Activated CD4-positive, alpha-beta T cell treated with anti-CD3 and anti-CD28 coated beads for 36 hours (primary cell): ENCODE results near the gene ABCC4. TPM values are rescaled to one million over a fixed set of nuclear protein-coding genes. Genes with fewer than 3 reads are reported as not detected.

Experiments
- ATAC-seq: fragments of 200-7000 bp; cut with Tn5 transposase; one replicate; pipeline ENCODE4 v1.10.0; 2021; ENCODE audit warnings: mild to moderate bottlenecking, moderate library complexity
- CTCF ChIA-PET: fragments of 350-600 bp; sonication (Branson Sonifier 250); formaldehyde crosslinking; loops from one replicate; lab custom pipeline; 2021; ENCODE audit warnings: antibody characterized with exemption; lab: Charles Lee
- POLR2A ChIA-PET: fragments of 350-600 bp; sonication (Branson Sonifier 250); formaldehyde crosslinking; loops from one replicate; lab custom pipeline; 2021; ENCODE audit warnings: antibody characterized with exemption, inconsistent platforms; lab: Charles Lee
- DNase-seq: peaks from one replicate; pipeline ENCODE4 v3.0.0-alpha.2; 2020
- H3K27ac Mint-ChIP-seq: one replicate; pipeline ENCODE4 v1.8.0; 2021; ENCODE audit warnings: mixed read lengths
- H3K27me3 Mint-ChIP-seq: one replicate; pipeline ENCODE4 v1.8.0; 2021; ENCODE audit warnings: mixed read lengths
- H3K36me3 Mint-ChIP-seq: one replicate; pipeline ENCODE4 v1.8.0; 2021; ENCODE audit warnings: low read depth, mixed read lengths
- H3K4me1 Mint-ChIP-seq: one replicate; pipeline ENCODE4 v1.8.0; 2021; ENCODE audit warnings: mixed read lengths
- H3K4me3 Mint-ChIP-seq: one replicate; pipeline ENCODE4 v1.8.0; 2021; ENCODE audit warnings: mild to moderate bottlenecking, moderate library complexity, mixed read lengths
- H3K9me3 Mint-ChIP-seq: one replicate; pipeline ENCODE4 v1.8.0; 2021; ENCODE audit warnings: low read depth, mixed read lengths
- intact Hi-C, 2 experiments: fragments of 100-400 bp; cut with DNase I in 1 of 2; cut with micrococcal nuclease in 1 of 2; formaldehyde crosslinking; loops; one replicate each; pipeline versions ENCODE4 v1.14.2 to v1.15.1; 2022 to 2024; cut with DNase I, micrococcal nuclease
- total RNA-seq, 2 experiments: library from RNA; stranded (reverse); gene quantifications; one replicate each; pipeline ENCODE4 v1.2.3, GENCODE V29; 2021

The ABCC4 gene
- total RNA-seq, 2 experiments from 2014 or later: 9.0 to 9.5 TPM

DNA sequence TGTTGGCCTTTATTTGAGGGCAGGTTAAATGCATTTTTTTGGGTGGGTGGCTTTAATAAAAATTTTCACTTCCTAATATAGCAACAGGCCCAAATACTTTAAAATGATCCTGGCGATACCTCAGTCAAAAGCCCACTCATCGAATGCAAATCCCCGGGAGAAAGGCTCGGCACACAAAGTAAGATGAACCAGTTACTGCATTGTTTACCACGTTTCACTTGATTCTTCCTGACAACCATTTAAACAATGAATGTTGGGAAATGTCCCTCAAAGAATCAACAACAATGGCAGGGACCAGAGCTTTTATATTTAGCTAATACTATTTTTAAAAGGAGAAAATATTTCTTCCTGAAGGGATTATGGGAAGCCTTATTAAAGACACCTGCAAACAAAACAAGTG lies 187.7 kb downstream of the ABCC4 start:
- POLR2A ChIA-PET: no interaction called here
- intact Hi-C loops: no loop called here
- H3K4me3 Mint-ChIP-seq: no peak overlapping the region
- no peaks in the 10 kb centered on the region for H3K27me3 Mint-ChIP-seq
- H3K4me1 Mint-ChIP-seq: peaks cover 3% of the 10 kb centered on the region
- no peak overlapping the region for H3K27ac Mint-ChIP-seq
- ATAC-seq (no peak), DNase-seq (no peak)
- H3K36me3 Mint-ChIP-seq: peaks cover 23% of the 10 kb centered on the region
- CTCF ChIA-PET: no interaction called here
- no peaks in the 10 kb centered on the region for H3K9me3 Mint-ChIP-seq

DNA sequence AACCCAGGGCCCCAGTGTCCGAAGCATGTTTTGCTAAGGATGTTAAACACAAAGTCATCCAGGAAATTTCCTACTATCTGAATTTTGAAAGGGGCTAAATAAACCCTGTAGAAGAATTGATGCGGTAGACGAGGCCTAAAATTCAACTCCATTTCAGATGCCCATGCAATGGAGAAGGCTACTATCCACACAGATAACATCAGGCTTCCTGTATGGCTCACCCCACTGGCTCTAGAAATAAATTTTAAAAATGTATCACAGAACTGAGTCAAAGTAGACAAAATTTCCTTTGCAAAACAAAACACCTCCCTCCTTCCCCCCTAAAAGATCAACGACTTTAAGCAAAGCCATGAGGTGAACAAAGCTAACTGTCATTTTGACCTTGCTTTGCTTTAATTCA lies 188.4 kb downstream of the ABCC4 start:
- no peak overlapping the region for H3K27ac Mint-ChIP-seq
- H3K27me3 Mint-ChIP-seq: no peaks in the 10 kb centered on the region
- no peak overlapping the region for H3K4me3 Mint-ChIP-seq
- no peaks in the 10 kb centered on the region for H3K9me3 Mint-ChIP-seq
- ATAC-seq (no peak), DNase-seq (no peak)
- ChIA-PET CTCF (no interaction called here), POLR2A (no interaction called here)
- H3K36me3 Mint-ChIP-seq: peaks cover 23% of the 10 kb centered on the region
- H3K4me1 Mint-ChIP-seq: peaks cover 3% of the 10 kb centered on the region
- intact Hi-C loops: no loop called here

DNA sequence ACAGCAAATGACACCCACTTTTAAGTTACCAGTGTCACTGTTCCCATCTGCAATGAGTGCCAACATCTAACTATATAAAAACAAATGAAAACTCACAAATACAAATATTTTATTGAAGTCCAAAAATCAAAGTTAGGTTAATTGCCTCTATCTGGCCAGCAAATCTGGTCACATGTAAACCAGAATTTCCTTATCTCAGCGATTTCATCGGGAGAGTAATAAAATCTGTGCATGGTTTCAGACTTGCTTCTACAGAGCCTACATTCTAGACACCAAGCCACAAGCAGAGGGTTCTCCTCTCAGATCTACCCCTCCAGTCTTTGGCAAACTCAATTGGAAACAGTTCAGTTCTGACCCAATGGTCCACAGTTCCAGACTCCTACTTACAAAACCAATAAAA lies 189.6 kb downstream of the ABCC4 start:
- ChIA-PET CTCF (no interaction called here), POLR2A (no interaction called here)
- no peak for ATAC-seq
- Mint-ChIP-seq H3K27ac (no peak overlapping the region), H3K9me3 (no peaks in the 10 kb centered on the region), H3K4me1 (no peaks in the 10 kb centered on the region), H3K4me3 (no peak overlapping the region), H3K36me3 (peaks cover 29% of the 10 kb centered on the region), H3K27me3 (no peaks in the 10 kb centered on the region)
- DNase-seq: no peak
- intact Hi-C loops: no loop called here

DNA sequence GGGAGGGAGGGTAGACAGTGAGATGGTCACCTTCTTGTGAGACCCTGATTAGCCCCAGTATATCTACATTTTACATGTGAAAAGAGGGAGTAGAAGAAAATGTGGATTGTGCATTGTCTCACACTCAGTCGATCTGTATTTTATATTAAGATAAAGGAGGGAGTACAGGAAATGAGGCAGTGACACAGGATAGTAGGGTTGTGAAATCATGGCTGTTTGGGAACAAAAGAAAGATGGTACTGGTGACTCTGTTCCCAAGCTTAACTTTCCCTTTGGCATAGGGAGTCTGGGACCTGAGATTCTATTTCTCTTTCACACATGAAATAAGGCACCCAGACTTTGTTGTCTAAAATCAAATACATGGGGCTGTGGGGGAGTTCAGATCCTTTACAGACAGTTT lies 194.7 kb downstream of the ABCC4 start:
- intact Hi-C loops: no loop called here
- H3K27ac Mint-ChIP-seq: no peak overlapping the region
- H3K27me3 Mint-ChIP-seq: no peaks in the 10 kb centered on the region
- ATAC-seq (no peak), DNase-seq (no peak)
- H3K9me3 Mint-ChIP-seq: no peaks in the 10 kb centered on the region
- CTCF ChIA-PET: interaction anchor here (0.6 kb wide), 1 partner anchor 9 kb away, joined by 3 read pairs; no protein-coding TSS in a partner anchor
- peaks cover 35% of the 10 kb centered on the region for H3K36me3 Mint-ChIP-seq
- no peak overlapping the region for H3K4me3 Mint-ChIP-seq
- POLR2A ChIA-PET: no interaction called here
- H3K4me1 Mint-ChIP-seq: no peaks in the 10 kb centered on the region

DNA sequence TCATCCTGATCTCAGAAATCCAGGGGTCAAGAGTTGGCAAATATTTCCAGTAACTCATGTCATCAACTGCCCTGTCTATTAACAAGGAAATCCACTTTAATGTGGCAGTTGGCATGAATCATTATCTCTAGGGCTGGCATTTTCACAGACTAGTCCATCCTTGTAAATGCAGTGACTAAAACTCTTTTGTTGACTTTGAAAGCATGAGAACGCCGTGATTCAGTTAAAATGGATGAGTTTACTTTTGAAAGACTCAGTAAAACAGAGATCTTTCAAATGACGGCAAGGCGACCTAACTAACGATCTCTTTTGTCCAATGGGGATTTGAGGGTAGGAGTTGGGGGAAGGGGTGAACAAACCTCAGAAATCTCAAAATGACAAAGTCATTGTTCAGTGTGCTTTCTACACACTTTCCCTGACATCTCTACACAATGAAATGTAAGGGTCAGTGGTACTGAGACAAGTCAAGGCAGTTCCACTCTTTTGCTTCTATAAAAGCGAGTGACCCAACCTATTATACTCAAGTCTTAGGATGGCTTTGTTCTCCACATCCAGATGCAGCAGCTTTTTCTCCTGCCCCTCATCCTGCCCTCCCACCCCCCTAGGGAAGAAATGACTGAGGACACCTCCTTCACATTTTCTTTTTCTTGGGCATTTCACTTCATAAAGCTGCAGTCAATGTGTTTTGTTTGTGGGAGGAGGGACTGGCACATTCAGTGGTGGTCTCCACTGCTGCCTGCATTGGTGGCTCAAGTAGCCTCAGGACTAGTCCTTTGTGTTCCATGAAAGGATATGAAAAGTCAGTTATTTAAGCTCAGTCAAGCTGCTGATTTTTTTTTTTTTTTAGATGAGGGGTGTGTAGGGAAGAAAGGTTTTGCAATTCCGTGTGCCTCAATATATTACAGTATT lies 200.5 kb downstream of the ABCC4 start:
- CTCF ChIA-PET: no interaction called here
- intact Hi-C loops: no loop called here
- DNase-seq: no peak
- H3K9me3 Mint-ChIP-seq: peaks cover 16% of the 10 kb centered on the region
- H3K4me1 Mint-ChIP-seq: peaks cover 2% of the 10 kb centered on the region
- H3K27me3 Mint-ChIP-seq: no peaks in the 10 kb centered on the region
- no peak overlapping the region for H3K4me3 Mint-ChIP-seq
- POLR2A ChIA-PET: no interaction called here
- peaks cover 43% of the 10 kb centered on the region for H3K36me3 Mint-ChIP-seq
- ATAC-seq: peak; percentile 74
- no peak overlapping the region for H3K27ac Mint-ChIP-seq

DNA sequence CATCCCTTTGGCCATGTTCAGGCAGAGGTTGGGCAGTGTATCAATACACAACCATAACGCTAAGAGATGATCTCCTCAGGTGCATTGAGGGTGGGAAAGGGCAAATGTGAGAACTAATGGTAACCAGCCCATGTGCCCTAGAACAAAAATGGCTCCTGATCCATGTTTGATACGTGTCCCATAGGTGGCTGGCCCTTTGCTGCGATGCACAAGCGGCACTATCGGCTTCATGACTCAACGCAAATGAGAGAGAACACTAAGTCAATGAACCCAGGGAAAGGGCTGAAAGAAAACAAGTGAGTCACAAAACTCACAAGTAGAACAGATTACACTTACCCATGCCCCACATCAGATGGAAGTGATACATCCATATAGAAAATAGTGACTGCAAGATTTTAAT lies 201.7 kb downstream of the ABCC4 start:
- ChIA-PET POLR2A (no interaction called here), CTCF (no interaction called here)
- Mint-ChIP-seq H3K4me3 (no peak overlapping the region), H3K36me3 (peaks cover 43% of the 10 kb centered on the region), H3K4me1 (peaks cover 2% of the 10 kb centered on the region), H3K9me3 (peaks cover 16% of the 10 kb centered on the region), H3K27me3 (no peaks in the 10 kb centered on the region), H3K27ac (no peak overlapping the region)
- DNase-seq: no peak
- intact Hi-C loops: no loop called here
- no peak for ATAC-seq

DNA sequence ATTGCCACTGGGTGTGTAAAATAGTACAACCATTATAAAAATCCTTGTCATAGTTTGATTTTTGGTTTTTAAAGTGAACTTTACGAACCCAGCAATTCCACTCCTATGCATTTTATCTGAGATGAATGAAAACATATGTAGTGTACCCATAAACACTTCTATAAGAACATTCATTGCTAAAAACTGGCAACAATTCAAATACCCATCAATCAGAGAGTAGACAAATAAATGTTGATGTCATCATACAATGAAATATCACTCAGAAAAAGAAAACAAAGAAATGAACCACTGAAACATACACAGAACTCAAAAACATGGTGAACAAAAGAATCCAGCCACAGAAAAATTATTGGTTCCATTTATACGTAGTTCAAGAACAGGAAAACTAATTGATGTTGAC lies 202.3 kb downstream of the ABCC4 start:
- ATAC-seq (no peak), DNase-seq (no peak)
- Mint-ChIP-seq H3K4me1 (peaks cover 2% of the 10 kb centered on the region), H3K36me3 (peaks cover 45% of the 10 kb centered on the region), H3K4me3 (no peak overlapping the region), H3K9me3 (peaks cover 16% of the 10 kb centered on the region), H3K27me3 (no peaks in the 10 kb centered on the region), H3K27ac (no peak overlapping the region)
- intact Hi-C loops: no loop called here
- CTCF ChIA-PET: no interaction called here
- POLR2A ChIA-PET: no interaction called here

DNA sequence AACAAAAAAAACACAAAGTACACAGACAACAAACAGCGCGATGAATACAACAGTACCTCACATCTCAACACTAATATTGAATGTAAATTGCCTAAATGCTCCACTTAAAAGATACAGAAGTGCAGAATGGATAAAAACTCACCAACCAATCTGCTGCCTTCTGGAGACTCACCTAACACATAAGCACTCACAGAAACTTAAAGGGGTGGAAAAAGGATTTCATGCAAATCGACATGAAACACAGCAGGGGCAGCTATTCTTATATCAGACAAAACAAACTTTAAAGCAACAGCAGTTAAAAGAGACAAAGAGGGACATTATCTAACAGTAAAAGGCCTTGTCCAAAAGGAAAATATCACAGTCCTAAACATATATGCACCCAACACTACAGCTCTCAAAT lies 209.5 kb downstream of the ABCC4 start:
- Mint-ChIP-seq H3K27ac (no peak overlapping the region), H3K9me3 (peaks cover 18% of the 10 kb centered on the region), H3K36me3 (peaks cover 52% of the 10 kb centered on the region), H3K4me1 (no peaks in the 10 kb centered on the region), H3K4me3 (no peak overlapping the region), H3K27me3 (no peaks in the 10 kb centered on the region)
- intact Hi-C loops: no loop called here
- ChIA-PET POLR2A (no interaction called here), CTCF (no interaction called here)
- ATAC-seq (no peak), DNase-seq (no peak)

DNA sequence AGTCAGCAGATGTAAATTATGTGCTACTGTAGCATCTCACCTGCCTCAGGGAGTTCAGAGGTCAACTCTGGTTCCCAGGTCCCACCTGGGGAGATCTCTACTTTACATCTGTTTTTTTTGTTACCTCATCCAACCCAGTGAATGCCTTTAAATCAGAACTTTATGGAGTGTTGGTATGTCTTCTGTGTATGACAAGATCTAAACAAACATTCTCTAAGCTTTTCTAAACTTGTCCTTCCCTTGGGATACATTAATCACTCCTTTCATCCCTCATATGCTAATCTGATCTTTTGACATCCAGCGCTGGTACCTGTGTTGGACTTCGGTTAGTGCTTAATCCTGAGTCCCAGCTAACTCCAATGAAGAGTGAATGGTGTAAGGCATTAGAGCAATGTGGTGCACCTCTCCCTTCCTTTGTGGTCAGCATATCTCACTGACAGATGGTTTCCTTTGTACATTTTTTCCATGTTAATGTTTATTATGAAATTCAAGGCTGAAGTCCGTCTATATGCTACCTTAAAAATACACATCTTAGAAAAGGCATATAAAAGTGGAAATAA lies 213.4 kb downstream of the ABCC4 start:
- no peak for DNase-seq
- intact Hi-C loops: no loop called here
- Mint-ChIP-seq H3K4me3 (no peak overlapping the region), H3K4me1 (no peaks in the 10 kb centered on the region), H3K9me3 (peaks cover 5% of the 10 kb centered on the region), H3K27me3 (no peaks in the 10 kb centered on the region), H3K27ac (no peak overlapping the region), H3K36me3 (peaks cover 26% of the 10 kb centered on the region)
- ChIA-PET POLR2A (no interaction called here), CTCF (no interaction called here)
- no peak for ATAC-seq

DNA sequence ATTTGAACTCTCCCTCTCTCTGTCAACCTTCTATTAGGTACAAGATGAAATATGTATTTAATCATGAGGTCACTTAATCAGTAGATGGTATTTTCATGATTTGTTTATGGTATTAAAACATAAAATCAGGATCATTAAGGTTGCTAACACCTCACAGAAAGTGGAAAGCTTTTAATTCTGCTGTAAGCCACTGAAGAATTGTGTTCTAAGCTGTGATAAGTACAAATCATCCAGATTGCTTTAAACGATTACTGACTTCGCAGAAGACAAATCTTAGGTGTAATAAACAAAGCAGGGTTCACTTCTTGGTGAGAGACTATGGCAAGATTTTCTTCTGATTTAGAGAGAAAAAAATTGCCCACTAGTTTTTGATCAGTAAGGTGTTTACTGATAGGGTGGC lies 214.5 kb downstream of the ABCC4 start:
- POLR2A ChIA-PET: no interaction called here

DNA sequence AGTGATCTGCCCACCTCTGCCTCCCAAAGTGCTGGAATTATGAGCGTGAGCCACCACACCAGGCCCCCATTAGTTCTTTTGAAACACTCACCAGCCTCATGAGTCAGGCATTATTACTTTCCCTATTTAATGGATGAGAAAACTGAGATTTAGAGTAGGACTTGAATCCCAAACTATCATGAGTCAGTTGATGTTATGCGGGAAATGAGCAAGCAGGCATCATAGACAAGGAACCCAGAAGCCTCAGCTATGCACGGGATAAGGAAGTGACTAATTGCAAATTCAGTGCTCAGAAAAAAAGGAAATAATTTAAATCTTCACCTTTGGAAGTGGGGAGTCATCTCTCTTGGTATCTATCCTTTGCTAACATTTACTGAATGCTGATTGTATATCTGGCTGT lies 217.5 kb downstream of the ABCC4 start:
- ChIA-PET CTCF (no interaction called here), POLR2A (no interaction called here)
- intact Hi-C loops: no loop called here
- no peak for DNase-seq
- H3K36me3 Mint-ChIP-seq: peaks cover 22% of the 10 kb centered on the region
- ATAC-seq: no peak
- no peak overlapping the region for H3K4me3 Mint-ChIP-seq
- H3K27ac Mint-ChIP-seq: no peak overlapping the region
- no peaks in the 10 kb centered on the region for H3K4me1 Mint-ChIP-seq
- H3K9me3 Mint-ChIP-seq: no peaks in the 10 kb centered on the region
- H3K27me3 Mint-ChIP-seq: no peaks in the 10 kb centered on the region

More for the DNA sequence above, 214.5 kb downstream of the ABCC4 start:
- Mint-ChIP-seq H3K4me3 (no peak overlapping the region), H3K36me3 (peaks cover 20% of the 10 kb centered on the region), H3K4me1 (no peaks in the 10 kb centered on the region), H3K27me3 (no peaks in the 10 kb centered on the region), H3K27ac (no peak overlapping the region), H3K9me3 (no peaks in the 10 kb centered on the region)
- ATAC-seq (no peak), DNase-seq (no peak)
- CTCF ChIA-PET: no interaction called here
- intact Hi-C loops: no loop called here

DNA sequence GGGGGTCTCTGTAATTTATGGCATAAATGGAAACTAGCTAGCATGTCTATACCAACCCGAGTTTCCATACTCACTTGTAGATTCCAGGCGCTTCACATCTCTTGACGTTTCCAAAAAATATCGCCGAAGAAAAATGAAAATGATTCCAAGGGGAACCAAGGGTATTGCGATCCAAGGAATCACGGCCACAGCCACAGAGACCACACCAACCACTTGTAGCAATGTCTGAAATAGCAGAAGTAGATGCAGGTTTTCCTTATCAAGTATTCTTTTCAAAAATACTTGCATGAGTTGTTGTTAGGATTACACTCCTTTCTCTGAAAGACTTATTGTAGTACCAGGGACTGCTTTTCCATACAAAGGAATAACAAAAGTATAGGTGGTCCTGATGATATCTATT lies 218.2 kb downstream of the ABCC4 start:
- Mint-ChIP-seq H3K9me3 (no peaks in the 10 kb centered on the region), H3K36me3 (peaks cover 22% of the 10 kb centered on the region), H3K4me3 (no peak overlapping the region), H3K27me3 (no peaks in the 10 kb centered on the region), H3K27ac (no peak overlapping the region), H3K4me1 (no peaks in the 10 kb centered on the region)
- intact Hi-C loops: no loop called here
- ChIA-PET POLR2A (no interaction called here), CTCF (no interaction called here)
- DNase-seq (no peak), ATAC-seq (no peak)
